GM12801 (cell line): Measurements from ENCODE around the gene SOHLH1.

Experiments used
- TF ChIP-seq, protein P1 (sequence below): IDR thresholded peaks from one replicate; pipeline ENCODE4 v1.5.1; 2011; ENCODE audit warnings: control low read depth; ENCODE audit not compliant: insufficient read length; ENCODE audit errors: extremely low read depth

Gene SOHLH1

DNA sequence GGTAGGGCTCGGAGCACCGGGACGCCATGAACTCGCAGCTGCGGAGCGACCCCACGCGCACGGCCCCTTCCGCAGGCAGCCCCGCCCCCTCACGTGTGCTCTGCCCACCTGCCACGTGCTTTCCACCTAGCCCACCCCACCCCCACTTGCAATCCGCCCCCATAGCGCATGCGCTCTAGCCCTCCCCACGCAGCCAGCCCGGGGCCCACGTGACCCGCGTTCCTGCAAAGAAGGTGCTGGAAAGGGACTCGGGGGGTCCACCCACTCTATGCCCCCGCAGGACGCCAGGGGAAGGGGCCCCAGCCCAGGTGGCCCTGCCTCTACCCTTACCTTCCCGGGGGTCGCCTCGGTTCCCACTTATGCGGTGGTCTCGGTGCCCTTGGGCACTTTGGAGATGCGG is at the start of gene SOHLH1:
SOHLH1 (minus strand) TSS at position 42 of the 400 bp plus-strand sequence; CDS start at position 28, 14 bp downstream.
- TF ChIP-seq, protein P1, sequence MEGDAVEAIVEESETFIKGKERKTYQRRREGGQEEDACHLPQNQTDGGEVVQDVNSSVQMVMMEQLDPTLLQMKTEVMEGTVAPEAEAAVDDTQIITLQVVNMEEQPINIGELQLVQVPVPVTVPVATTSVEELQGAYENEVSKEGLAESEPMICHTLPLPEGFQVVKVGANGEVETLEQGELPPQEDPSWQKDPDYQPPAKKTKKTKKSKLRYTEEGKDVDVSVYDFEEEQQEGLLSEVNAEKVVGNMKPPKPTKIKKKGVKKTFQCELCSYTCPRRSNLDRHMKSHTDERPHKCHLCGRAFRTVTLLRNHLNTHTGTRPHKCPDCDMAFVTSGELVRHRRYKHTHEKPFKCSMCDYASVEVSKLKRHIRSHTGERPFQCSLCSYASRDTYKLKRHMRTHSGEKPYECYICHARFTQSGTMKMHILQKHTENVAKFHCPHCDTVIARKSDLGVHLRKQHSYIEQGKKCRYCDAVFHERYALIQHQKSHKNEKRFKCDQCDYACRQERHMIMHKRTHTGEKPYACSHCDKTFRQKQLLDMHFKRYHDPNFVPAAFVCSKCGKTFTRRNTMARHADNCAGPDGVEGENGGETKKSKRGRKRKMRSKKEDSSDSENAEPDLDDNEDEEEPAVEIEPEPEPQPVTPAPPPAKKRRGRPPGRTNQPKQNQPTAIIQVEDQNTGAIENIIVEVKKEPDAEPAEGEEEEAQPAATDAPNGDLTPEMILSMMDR = no peak

DNA sequence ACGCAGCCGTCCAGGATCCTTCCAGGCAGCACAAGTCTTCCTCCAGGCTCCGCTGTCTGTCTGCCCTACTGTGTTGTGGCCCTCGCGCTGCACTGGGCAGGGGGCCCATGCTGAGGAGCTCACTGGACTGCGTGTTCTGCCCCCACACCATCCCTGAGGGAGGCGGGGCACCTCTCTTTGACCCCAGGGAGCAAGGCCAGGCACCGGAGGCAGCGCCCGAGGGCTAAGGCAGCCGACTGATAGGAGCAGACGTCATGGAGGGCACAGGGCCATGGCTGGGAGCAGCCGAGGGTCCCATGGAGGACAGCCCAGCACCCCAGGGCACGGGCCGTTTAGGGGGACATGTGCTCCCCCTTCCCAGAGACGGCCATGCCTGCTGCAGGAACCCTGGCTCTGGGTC is 49.4 kb upstream of the SOHLH1 start:
- TF ChIP-seq, protein P1 = no peak

GRCh38 chr9:135747311-135747710 is 48.0 kb upstream of the SOHLH1 start:
- TF ChIP-seq, protein P1 = no peak

DNA sequence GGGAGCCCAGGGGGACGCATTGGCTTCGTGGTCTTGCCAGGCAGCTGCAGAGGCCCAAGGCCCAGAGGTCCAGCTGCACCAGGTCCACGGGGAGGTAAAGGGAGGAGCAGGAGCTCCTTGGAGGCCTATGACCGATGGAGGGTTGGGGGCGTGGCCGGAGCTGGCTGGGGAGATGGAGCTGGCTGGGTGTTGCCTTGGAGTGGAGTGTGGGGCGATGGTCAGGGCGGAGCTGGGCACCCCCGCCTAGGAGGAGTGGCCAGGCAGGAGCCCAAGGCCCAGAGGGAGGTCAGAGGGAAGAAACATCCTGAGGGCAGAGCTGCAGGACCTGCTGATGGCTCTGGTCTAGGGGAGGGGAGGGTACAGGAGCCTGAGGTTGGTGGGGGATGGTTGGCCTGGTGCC is 47.3 kb upstream of the SOHLH1 start:
- TF ChIP-seq, protein P1 = no peak

- TF ChIP-seq, protein P1 = no peak
These were observed 46.5 kb upstream of the SOHLH1 start for GRCh38 chr9:135745686-135746324.

GRCh38 chr9:135745189-135745588 is 45.9 kb upstream of the SOHLH1 start:
- TF ChIP-seq, protein P1 = no peak

GRCh38 chr9:135744333-135745070 is 45.2 kb upstream of the SOHLH1 start:
- TF ChIP-seq, protein P1 = no peak
